ENCODE results near the gene NLRP3. TPM values are rescaled to one million over a fixed set of nuclear protein-coding genes. Genes with fewer than 3 reads are reported as not detected.

The NLRP3 gene
- total and polyA plus RNA-seq, 2 donors (not counting 1 experiment from before 2014, with no cell fraction given): 1.4 to 1.7 TPM

DNA sequence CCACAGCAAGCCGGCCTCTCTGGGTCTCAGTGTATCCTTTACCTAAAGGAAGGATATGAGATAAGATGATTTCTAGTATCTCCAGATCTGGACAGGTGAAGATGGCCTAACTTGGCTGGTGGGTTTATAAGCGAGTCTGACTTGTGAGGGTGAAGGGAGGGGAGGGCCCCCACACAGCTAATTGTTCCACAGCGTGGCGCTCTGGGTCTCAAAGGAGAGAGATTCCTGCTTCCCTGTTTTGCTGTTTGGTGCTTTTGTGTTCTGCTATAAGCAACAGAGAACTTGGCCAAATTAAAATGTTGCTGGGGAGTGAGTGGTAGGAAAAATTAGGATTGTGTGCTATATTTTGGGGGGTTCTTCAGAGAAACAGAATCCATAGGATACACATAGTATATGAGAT, 28.9 kb upstream of the NLRP3 start:
- H4K20me1 ChIP-seq (ENCODE audit: control insufficient read depth, insufficient read depth, low read length, poor library complexity, severe bottlenecking): no peaks in the 10 kb centered on the region
- H3K27ac ChIP-seq (ENCODE audit: low read length in 2 of 2): no peak overlapping the region
- no peaks in the 10 kb centered on the region for H3K36me3 ChIP-seq (replicated peaks in 1 of 2; ENCODE audit: control extremely low read depth in 1 of 2, control insufficient read depth in 1 of 2, extremely low read depth in 1 of 2, insufficient read depth in 2 of 2, low read length in 1 of 2)
- POLR2A ChIA-PET: no interaction called here
- Mint-ChIP-seq H3K9me3 (ENCODE audit: insufficient read depth) (peaks cover 4% of the 10 kb centered on the region), H3K4me1 (peaks cover 16% of the 10 kb centered on the region), H3K27ac (no peak overlapping the region), H3K27me3 (peaks cover 11% of the 10 kb centered on the region), H3K4me3 (no peak overlapping the region)
- H3K4me3 ChIP-seq (ENCODE audit: control extremely low read depth in 1 of 5, extremely low read depth in 1 of 5, insufficient read depth in 1 of 5, low read depth in 2 of 5, low read length in 4 of 5): no peak overlapping the region
- CTCF ChIA-PET: interaction anchor here (0.8 to 4.9 kb wide), 4 partner anchors 13 to 190 kb away, joined by 3 to 238 read pairs (median 64); no protein-coding TSS in a partner anchor
- H2AFZ ChIP-seq (ENCODE audit: insufficient read depth, low read depth, low read length, poor library complexity, severe bottlenecking): no peak overlapping the region
- WGBS (ENCODE audit: insufficient coverage): 90% methylated on average over 4 of the region's 4 CpGs
- TF ChIP-seq CTCF (IDR thresholded peaks at IDR 0.05) (no peak), EZH2 (IDR thresholded peaks at IDR 0.05; ENCODE audit: borderline replicate concordance, insufficient read depth, low read depth, low read length, poor library complexity, severe bottlenecking) (no peak)
- intact Hi-C loops (cut with micrococcal nuclease): no loop called here
- H3K79me2 ChIP-seq (ENCODE audit: control insufficient read depth, insufficient read depth, low read length): no peaks in the 10 kb centered on the region
- H3K9ac ChIP-seq (ENCODE audit: low read length): no peak overlapping the region
- H3K9me3 ChIP-seq (ENCODE audit: control extremely low read depth in 1 of 3, control insufficient read depth in 2 of 3, insufficient read depth in 1 of 3, low read length in 2 of 3): peaks cover 0 to 7% (median 0%) of the 10 kb centered on the region in 3 donors
- ATAC-seq (ENCODE audit: low read depth): no peak
- H3K4me2 ChIP-seq (replicated peaks; ENCODE audit: low read depth, low read length, poor library complexity, severe bottlenecking): no peak overlapping the region
- peaks cover 15 to 18% of the 10 kb centered on the region in 2 donors for H3K4me1 ChIP-seq (ENCODE audit: control insufficient read depth in 2 of 2, insufficient read depth in 2 of 2, low read length in 2 of 2)
- DNase-seq: no peak
- no peaks in the 10 kb centered on the region for H3K27me3 ChIP-seq (replicated peaks in 1 of 4; ENCODE audit: control extremely low read depth in 1 of 4, control insufficient read depth in 3 of 4, insufficient read depth in 4 of 4, low read length in 3 of 4)

DNA sequence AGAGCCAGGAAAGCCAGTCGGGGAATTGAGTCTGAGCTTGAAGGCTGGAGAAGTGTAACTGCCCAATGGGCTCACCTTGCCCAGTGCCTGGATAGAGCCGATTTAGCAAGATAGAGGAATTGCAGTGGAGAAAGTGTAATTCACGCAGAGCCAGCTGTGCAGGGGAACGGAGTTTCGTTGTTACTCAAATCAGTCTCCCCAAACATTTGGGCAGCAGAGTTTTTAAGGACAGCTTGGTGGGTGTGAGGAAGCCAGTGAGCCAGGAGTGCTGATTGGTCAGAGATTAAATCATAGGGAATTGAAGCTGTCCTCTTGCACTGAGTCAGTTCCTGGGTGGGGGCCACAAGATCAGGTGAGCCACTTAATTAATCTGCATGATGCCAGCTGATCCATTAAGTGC, 28.4 kb upstream of the NLRP3 start:
- no peak overlapping the region for H2AFZ ChIP-seq (ENCODE audit: insufficient read depth, low read depth, low read length, poor library complexity, severe bottlenecking)
- no peak overlapping the region for H3K9ac ChIP-seq (ENCODE audit: low read length)

More for the DNA sequence above, 28.4 kb upstream of the NLRP3 start:
- peaks cover 16% of the 10 kb centered on the region for H3K4me1 Mint-ChIP-seq
- peaks cover 11% of the 10 kb centered on the region for H3K27me3 Mint-ChIP-seq
- Histone ChIP-seq H3K9me3 (ENCODE audit: control extremely low read depth in 1 of 3, control insufficient read depth in 2 of 3, insufficient read depth in 1 of 3, low read length in 2 of 3) (peaks cover 0 to 7% (median 0%) of the 10 kb centered on the region in 3 donors), H3K27ac (ENCODE audit: low read length in 2 of 2) (no peak overlapping the region), H3K79me2 (ENCODE audit: control insufficient read depth, insufficient read depth, low read length) (no peaks in the 10 kb centered on the region), H3K4me1 (ENCODE audit: control insufficient read depth in 2 of 2, insufficient read depth in 2 of 2, low read length in 2 of 2) (peaks cover 15 to 18% of the 10 kb centered on the region in 2 donors), H3K4me3 (ENCODE audit: control extremely low read depth in 1 of 5, extremely low read depth in 1 of 5, insufficient read depth in 1 of 5, low read depth in 2 of 5, low read length in 4 of 5) (no peak overlapping the region), H3K4me2 (replicated peaks; ENCODE audit: low read depth, low read length, poor library complexity, severe bottlenecking) (no peak overlapping the region), H3K36me3 (replicated peaks in 1 of 2; ENCODE audit: control extremely low read depth in 1 of 2, control insufficient read depth in 1 of 2, extremely low read depth in 1 of 2, insufficient read depth in 2 of 2, low read length in 1 of 2) (no peaks in the 10 kb centered on the region), H3K27me3 (replicated peaks in 1 of 4; ENCODE audit: control extremely low read depth in 1 of 4, control insufficient read depth in 3 of 4, insufficient read depth in 4 of 4, low read length in 3 of 4) (no peaks in the 10 kb centered on the region), H4K20me1 (ENCODE audit: control insufficient read depth, insufficient read depth, low read length, poor library complexity, severe bottlenecking) (no peaks in the 10 kb centered on the region)
- no peak for ATAC-seq (ENCODE audit: low read depth)
- POLR2A ChIA-PET: no interaction called here
- H3K9me3 Mint-ChIP-seq (ENCODE audit: insufficient read depth): peaks cover 4% of the 10 kb centered on the region
- no peak for DNase-seq
- no peak overlapping the region for H3K27ac Mint-ChIP-seq
- H3K4me3 Mint-ChIP-seq: no peak overlapping the region
- no peak for TF ChIP-seq EZH2 (IDR thresholded peaks at IDR 0.05; ENCODE audit: borderline replicate concordance, insufficient read depth, low read depth, low read length, poor library complexity, severe bottlenecking)
- no peak for TF ChIP-seq CTCF (IDR thresholded peaks at IDR 0.05)
- intact Hi-C loops (cut with micrococcal nuclease): no loop called here
- 88% methylated on average over 4 of the region's 5 CpGs for WGBS (ENCODE audit: insufficient coverage)
- CTCF ChIA-PET: interaction anchor here (3.7 to 4.9 kb wide), 3 partner anchors 14 to 100 kb away, joined by 56 to 238 read pairs (median 72); no protein-coding TSS in a partner anchor
